ENCODE results near the gene PIP5KL1.
A peak's percentile ranks its signal among the peaks of the same experiment; 100 is the strongest.

The PIP5KL1 gene

GRCh38 chr9:127916720-127917581 lies 13.6 kb downstream of the PIP5KL1 start, which contains the start of gene ST6GALNAC4:
TSS of gene ST6GALNAC4 (minus strand) at chr9:127917041. CDS start at chr9:127916419, 622 bp downstream.
- H3K36me3 ChIP-seq (ENCODE audit: control insufficient read depth, insufficient read depth, low read length), result peaks cover 8% of the 10 kb centered on the region
- H3K9me3 ChIP-seq (ENCODE audit: control insufficient read depth, insufficient read depth, low read depth, low read length), result no peaks in the 10 kb centered on the region
- peaks cover 17% of the 10 kb centered on the region for H3K27me3 ChIP-seq (ENCODE audit: control insufficient read depth, insufficient read depth, low read length)
- peaks cover 19% of the 10 kb centered on the region for H3K4me1 ChIP-seq (ENCODE audit: control insufficient read depth, insufficient read depth, low read length)
- no peak within 1 kb of the TSS for H3K27ac ChIP-seq (ENCODE audit: low read depth, low read length)
- peak within 1 kb of the TSS; percentile 77 for H3K4me3 ChIP-seq (ENCODE audit: low read depth, low read length)
- peak within 1 kb of the TSS; percentile 40 for H3K9ac ChIP-seq (ENCODE audit: low read length)

- H3K4me1 ChIP-seq (ENCODE audit: control insufficient read depth, insufficient read depth, low read length), result peaks cover 19% of the 10 kb centered on the region
- no peak overlapping the region for H3K27ac ChIP-seq (ENCODE audit: low read depth, low read length)
- H3K36me3 ChIP-seq (ENCODE audit: control insufficient read depth, insufficient read depth, low read length), result peaks cover 10% of the 10 kb centered on the region
- H3K4me3 ChIP-seq (ENCODE audit: low read depth, low read length), result peak overlapping the region; percentile 77
- H3K9ac ChIP-seq (ENCODE audit: low read length), result peak overlapping the region; percentile 40
- H3K27me3 ChIP-seq (ENCODE audit: control insufficient read depth, insufficient read depth, low read length), result peaks cover 10% of the 10 kb centered on the region
- H3K9me3 ChIP-seq (ENCODE audit: control insufficient read depth, insufficient read depth, low read depth, low read length), result no peaks in the 10 kb centered on the region
Observed at GRCh38 chr9:127915801-127916719, 14.5 kb downstream of the PIP5KL1 start.

DNA sequence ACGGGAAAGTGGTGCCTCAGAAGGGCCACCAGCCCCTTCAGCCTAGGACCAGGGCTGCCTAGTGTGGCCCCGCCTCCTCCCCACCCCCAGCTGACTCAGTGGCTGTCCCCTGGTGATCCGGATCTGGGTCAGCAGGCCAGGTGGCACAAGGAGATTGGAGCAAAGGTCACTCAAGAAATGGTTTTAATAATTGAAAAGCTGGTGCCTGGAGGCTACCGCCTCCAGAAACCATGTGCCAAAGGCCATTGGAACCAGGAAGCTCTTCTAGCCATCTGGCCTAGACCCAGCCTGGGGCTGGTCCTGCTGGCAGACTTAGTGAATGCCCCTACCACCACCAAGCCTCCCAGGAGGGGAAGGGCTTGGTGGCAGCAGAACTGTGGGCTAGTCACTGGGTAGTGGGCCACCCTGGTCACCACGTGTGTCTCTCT lies 15.2 kb downstream of the PIP5KL1 start:
- H3K4me1 ChIP-seq (ENCODE audit: control insufficient read depth, insufficient read depth, low read length), result peaks cover 19% of the 10 kb centered on the region
- no peak overlapping the region for H3K4me3 ChIP-seq (ENCODE audit: low read depth, low read length)
- H3K9ac ChIP-seq (ENCODE audit: low read length), result no peak overlapping the region
- peaks cover 10% of the 10 kb centered on the region for H3K36me3 ChIP-seq (ENCODE audit: control insufficient read depth, insufficient read depth, low read length)
- H3K9me3 ChIP-seq (ENCODE audit: control insufficient read depth, insufficient read depth, low read depth, low read length), result no peaks in the 10 kb centered on the region
- peaks cover 8% of the 10 kb centered on the region for H3K27me3 ChIP-seq (ENCODE audit: control insufficient read depth, insufficient read depth, low read length)
- H3K27ac ChIP-seq (ENCODE audit: low read depth, low read length), result no peak overlapping the region

DNA sequence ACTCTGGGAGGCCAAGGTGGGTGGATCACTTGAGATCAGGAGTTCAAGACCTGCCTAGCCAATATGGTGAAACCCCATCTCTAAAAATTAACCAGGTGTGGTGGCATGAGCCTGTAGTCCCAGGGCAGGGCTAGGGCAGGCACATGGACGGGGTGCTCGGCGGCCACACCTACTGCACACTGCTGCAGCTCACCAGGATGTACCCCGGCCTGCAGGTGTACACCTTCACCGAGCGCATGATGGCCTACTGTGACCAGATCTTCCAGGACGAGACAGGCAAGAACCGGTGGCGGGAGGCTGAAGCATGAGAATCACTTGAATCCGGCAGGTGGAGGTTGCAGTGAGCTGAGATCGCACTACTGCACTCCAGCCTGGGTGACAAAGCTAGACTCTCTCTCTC lies 16.9 kb downstream of the PIP5KL1 start:
- Histone ChIP-seq H3K9me3 (ENCODE audit: control insufficient read depth, insufficient read depth, low read depth, low read length) (no peaks in the 10 kb centered on the region), H3K27me3 (ENCODE audit: control insufficient read depth, insufficient read depth, low read length) (peaks cover 8% of the 10 kb centered on the region), H3K27ac (ENCODE audit: low read depth, low read length) (no peak overlapping the region), H3K9ac (ENCODE audit: low read length) (no peak overlapping the region), H3K4me3 (ENCODE audit: low read depth, low read length) (no peak overlapping the region), H3K4me1 (ENCODE audit: control insufficient read depth, insufficient read depth, low read length) (peaks cover 18% of the 10 kb centered on the region), H3K36me3 (ENCODE audit: control insufficient read depth, insufficient read depth, low read length) (peaks cover 13% of the 10 kb centered on the region)

GRCh38 chr9:127912882-127913281 lies 17.7 kb downstream of the PIP5KL1 start:
- H3K9ac ChIP-seq (ENCODE audit: low read length), result no peak overlapping the region
- no peak overlapping the region for H3K4me3 ChIP-seq (ENCODE audit: low read depth, low read length)
- H3K27me3 ChIP-seq (ENCODE audit: control insufficient read depth, insufficient read depth, low read length), result peaks cover 8% of the 10 kb centered on the region
- H3K36me3 ChIP-seq (ENCODE audit: control insufficient read depth, insufficient read depth, low read length), result peaks cover 13% of the 10 kb centered on the region
- no peak overlapping the region for H3K27ac ChIP-seq (ENCODE audit: low read depth, low read length)
- H3K9me3 ChIP-seq (ENCODE audit: control insufficient read depth, insufficient read depth, low read depth, low read length), result no peaks in the 10 kb centered on the region
- H3K4me1 ChIP-seq (ENCODE audit: control insufficient read depth, insufficient read depth, low read length), result peaks cover 14% of the 10 kb centered on the region

DNA sequence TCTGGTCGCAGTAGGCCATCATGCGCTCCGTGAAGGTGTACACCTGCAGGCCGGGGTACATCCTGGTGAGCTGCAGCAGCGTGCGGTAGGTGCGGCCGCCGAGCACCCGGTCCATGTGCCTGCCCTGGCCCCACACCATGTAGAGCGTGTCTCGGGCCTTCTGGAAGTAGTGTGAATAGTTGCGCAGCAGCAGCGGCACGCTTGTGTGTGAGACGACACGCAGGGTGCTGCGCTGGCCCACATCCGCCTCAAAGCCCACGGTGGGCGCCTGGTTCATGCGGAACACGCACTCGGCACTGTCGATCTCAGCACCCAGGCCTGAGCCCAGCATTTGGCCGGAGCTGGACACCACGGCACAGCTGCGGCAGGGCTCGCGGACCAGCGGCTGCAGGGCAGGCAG lies 18.3 kb downstream of the PIP5KL1 start:
- no peaks in the 10 kb centered on the region for H3K9me3 ChIP-seq (ENCODE audit: control insufficient read depth, insufficient read depth, low read depth, low read length)
- H3K36me3 ChIP-seq (ENCODE audit: control insufficient read depth, insufficient read depth, low read length), result peaks cover 13% of the 10 kb centered on the region
- H3K27me3 ChIP-seq (ENCODE audit: control insufficient read depth, insufficient read depth, low read length), result peaks cover 8% of the 10 kb centered on the region
- no peak overlapping the region for H3K27ac ChIP-seq (ENCODE audit: low read depth, low read length)
- H3K4me1 ChIP-seq (ENCODE audit: control insufficient read depth, insufficient read depth, low read length), result peaks cover 10% of the 10 kb centered on the region
- H3K4me3 ChIP-seq (ENCODE audit: low read depth, low read length), result no peak overlapping the region
- peak overlapping the region; percentile 19 for H3K9ac ChIP-seq (ENCODE audit: low read length)

GRCh38 chr9:127910613-127911205 lies 19.9 kb downstream of the PIP5KL1 start:
- no peaks in the 10 kb centered on the region for H3K9me3 ChIP-seq (ENCODE audit: control insufficient read depth, insufficient read depth, low read depth, low read length)
- no peaks in the 10 kb centered on the region; the same call in 1 of the 2 replicates for H3K27me3 ChIP-seq (ENCODE audit: control insufficient read depth, insufficient read depth, low read length)
- no peak overlapping the region for H3K9ac ChIP-seq (ENCODE audit: low read length)
- no peak overlapping the region for H3K4me3 ChIP-seq (ENCODE audit: low read depth, low read length)
- H3K4me1 ChIP-seq (ENCODE audit: control insufficient read depth, insufficient read depth, low read length), result peaks cover 2% of the 10 kb centered on the region; the same call in 1 of the 2 replicates
- H3K36me3 ChIP-seq (ENCODE audit: control insufficient read depth, insufficient read depth, low read length), result peaks cover 13% of the 10 kb centered on the region
- H3K27ac ChIP-seq (ENCODE audit: low read depth, low read length), result no peak overlapping the region

DNA sequence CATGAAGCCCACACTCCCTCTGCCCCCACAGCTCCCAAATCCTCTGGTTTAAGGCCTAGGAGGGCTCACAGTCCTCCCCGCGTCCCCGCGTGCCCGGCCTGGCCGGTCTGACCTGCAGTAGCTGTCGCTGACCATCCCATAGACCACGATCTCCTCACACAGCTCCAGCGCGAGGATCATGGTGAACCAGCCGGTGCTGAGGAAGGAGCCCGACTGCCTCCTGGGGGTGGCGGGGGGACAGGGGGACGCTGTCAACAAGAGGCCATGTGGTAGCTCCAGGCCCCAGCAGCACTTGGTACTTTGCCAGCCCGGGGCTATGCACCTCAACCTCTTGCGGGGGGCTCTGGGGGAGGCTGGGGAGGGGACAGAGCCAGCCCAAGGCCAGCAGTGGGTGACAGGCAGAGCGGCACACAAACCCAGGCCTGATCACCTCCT lies 20.7 kb downstream of the PIP5KL1 start:
- Histone ChIP-seq H3K9me3 (ENCODE audit: control insufficient read depth, insufficient read depth, low read depth, low read length) (no peaks in the 10 kb centered on the region), H3K36me3 (ENCODE audit: control insufficient read depth, insufficient read depth, low read length) (peaks cover 13% of the 10 kb centered on the region), H3K4me1 (ENCODE audit: control insufficient read depth, insufficient read depth, low read length) (peaks cover 11% of the 10 kb centered on the region; the same call in 1 of the 2 replicates), H3K9ac (ENCODE audit: low read length) (no peak overlapping the region), H3K27me3 (ENCODE audit: control insufficient read depth, insufficient read depth, low read length) (no peaks in the 10 kb centered on the region), H3K4me3 (ENCODE audit: low read depth, low read length) (no peak overlapping the region), H3K27ac (ENCODE audit: low read depth, low read length) (no peak overlapping the region)

DNA sequence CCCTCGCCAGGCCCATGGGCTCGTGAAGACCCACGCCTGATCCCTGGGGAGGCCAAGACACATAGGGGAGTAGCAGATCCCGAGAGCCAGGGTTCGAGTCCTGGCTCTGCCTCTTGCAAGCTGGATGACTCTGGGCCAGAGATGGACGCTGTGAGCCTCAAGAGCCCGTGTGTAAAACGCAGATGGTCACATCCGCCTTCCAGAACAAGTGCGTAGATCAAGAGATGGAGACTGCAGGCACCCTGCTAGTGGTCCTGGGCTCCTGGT lies 22.0 kb downstream of the PIP5KL1 start:
- Histone ChIP-seq H3K4me1 (ENCODE audit: control insufficient read depth, insufficient read depth, low read length) (peaks cover 24% of the 10 kb centered on the region), H3K27me3 (ENCODE audit: control insufficient read depth, insufficient read depth, low read length) (no peaks in the 10 kb centered on the region), H3K9ac (ENCODE audit: low read length) (no peak overlapping the region), H3K9me3 (ENCODE audit: control insufficient read depth, insufficient read depth, low read depth, low read length) (no peaks in the 10 kb centered on the region), H3K27ac (ENCODE audit: low read depth, low read length) (no peak overlapping the region), H3K4me3 (ENCODE audit: low read depth, low read length) (no peak overlapping the region), H3K36me3 (ENCODE audit: control insufficient read depth, insufficient read depth, low read length) (peaks cover 13% of the 10 kb centered on the region)

DNA sequence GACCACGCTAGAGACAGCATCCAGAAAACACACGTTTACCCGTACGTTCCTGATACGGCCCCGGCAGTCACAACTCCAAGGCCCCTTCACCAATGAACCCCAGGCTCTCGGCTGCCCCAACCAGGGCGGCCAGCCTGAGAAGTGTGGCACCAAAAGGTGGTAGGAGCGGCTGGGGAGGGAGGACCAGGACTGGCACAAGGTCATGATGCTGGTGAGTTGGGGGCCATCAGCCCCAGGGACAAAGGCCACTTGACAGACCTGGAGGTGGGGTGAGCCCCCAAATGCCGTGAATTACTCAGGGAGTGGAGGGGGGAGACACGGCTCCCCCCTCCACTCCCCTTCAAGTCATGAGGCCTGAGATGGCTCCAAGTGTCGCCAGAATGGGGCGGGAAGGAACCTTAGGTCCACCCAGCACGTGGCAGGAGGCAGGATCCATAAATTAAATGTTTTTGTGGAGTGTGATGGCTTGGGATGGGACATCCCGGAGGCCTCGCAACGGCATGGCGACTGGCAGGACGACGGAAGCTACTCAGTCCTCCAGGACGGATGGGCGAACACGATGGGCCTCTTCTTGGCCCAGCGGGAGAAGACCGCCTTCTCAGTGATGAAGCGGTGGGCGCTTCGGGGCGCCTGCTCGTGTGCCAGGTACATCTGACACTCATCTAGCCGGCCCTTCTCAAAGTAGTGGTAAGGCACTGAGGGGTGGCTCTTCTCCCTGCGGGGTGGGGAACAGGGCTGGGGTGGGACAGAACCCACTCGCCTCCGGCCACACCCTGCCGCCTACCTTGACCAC lies 22.5 kb downstream of the PIP5KL1 start:
- no peak overlapping the region for H3K4me3 ChIP-seq (ENCODE audit: low read depth, low read length)
- H3K36me3 ChIP-seq (ENCODE audit: control insufficient read depth, insufficient read depth, low read length), result peaks cover 13% of the 10 kb centered on the region
- H3K27ac ChIP-seq (ENCODE audit: low read depth, low read length), result no peak overlapping the region
- H3K9ac ChIP-seq (ENCODE audit: low read length), result no peak overlapping the region
- peaks cover 29% of the 10 kb centered on the region for H3K4me1 ChIP-seq (ENCODE audit: control insufficient read depth, insufficient read depth, low read length)
- H3K27me3 ChIP-seq (ENCODE audit: control insufficient read depth, insufficient read depth, low read length), result no peaks in the 10 kb centered on the region
- no peaks in the 10 kb centered on the region for H3K9me3 ChIP-seq (ENCODE audit: control insufficient read depth, insufficient read depth, low read depth, low read length)
